Activated gamma-delta T cell treated with anti-CD3 and anti-CD28 coated beads, Interleukin-2, amount 50 U/mL, for 16 hours (primary cell): ENCODE measurements around the gene RADIL.

Experiments
- DNase-seq: peaks from one replicate; pipeline ENCODE4 v3.0.0-alpha.2; 2020; ENCODE audit warnings: low read depth

RADIL gene

DNA sequence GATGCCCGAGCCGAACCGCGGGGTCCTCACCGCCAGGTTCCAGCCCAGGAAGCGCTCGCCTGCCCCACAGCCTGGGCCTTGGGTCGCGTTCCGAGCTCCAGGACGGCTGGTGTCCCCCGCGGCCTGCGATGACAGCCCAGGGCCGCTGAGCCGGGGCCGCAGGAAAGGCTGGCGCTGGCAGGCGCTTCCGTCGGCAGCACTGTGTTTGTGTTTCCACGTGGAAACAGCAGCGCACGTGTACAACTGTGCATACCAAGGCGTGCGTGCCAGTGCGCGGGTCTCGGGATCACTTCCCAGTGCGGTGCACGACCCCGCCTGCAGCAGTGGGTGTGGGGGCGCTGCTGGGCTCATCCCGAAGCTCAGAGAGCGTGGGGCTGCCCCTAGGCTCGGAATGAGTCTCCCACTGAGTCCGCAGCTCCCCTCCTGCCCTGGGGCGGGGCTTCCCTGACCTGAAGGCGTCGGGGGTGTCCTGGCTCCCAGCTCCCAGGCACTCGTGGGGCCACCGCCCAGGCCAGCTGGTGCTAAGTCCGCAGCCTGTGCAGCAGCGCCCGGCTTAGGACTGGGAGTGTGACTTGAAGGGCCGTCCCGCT lies 90.9 kb downstream of the RADIL start:
- DNase-seq = no peak

GRCh38 chr7:4791738-4792536 lies 91.6 kb downstream of the RADIL start:
- DNase-seq = peak; percentile 71

GRCh38 chr7:4791101-4791737 lies 92.3 kb downstream of the RADIL start:
- DNase-seq = no peak

DNA sequence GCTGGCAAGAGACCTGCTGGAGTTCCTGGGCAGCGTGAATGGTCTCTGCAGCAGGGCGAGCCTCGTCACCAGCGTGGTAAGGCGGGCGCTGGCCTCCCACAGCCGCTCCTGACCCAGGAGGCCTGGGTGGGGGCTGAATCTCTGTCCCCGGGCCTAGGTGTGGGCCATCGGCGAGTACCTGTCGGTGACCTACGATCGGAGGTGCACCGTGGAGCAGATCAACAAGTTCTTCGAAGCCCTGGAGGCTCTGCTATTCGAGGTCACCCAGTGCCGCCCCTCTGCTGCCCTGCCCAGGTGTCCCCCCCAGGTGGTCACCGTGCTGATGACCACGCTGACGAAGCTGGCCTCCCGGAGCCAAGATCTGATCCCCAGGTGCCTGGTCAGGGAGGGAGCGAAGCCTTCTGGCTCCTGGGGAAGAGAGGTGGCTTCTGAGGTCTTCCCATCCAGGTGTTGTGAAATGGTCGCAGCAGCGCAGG lies 93.0 kb downstream of the RADIL start:
- no peak for DNase-seq

DNA sequence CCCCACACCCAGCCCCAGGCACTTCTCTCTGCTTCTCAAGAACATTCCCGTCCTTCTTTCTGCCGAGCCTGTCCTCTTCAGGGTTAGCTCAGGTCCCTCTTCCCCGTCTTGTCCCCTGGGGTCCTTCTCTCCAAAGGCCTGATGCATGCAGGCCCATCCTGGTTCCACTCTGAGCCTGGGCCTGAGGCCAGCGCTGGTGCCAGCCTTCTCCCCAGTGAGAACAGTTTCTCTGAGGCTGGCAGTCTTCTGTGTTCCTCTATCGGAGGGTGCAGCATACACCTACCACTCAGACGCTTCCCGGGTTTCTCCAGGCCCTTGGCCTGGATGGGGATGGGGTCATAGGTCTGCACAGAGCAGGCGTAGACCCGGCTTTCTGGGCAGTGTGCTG lies 93.4 kb downstream of the RADIL start:
- no peak for DNase-seq

GRCh38 chr7:4789194-4790077 lies 94.1 kb downstream of the RADIL start:
- DNase-seq = no peak

- DNase-seq = no peak
Observed at GRCh38 chr7:4788627-4789189, 94.8 kb downstream of the RADIL start.

- no peak for DNase-seq
Observed at GRCh38 chr7:4787947-4788626, 95.4 kb downstream of the RADIL start.

GRCh38 chr7:4787541-4787940 lies 96.0 kb downstream of the RADIL start:
- no peak for DNase-seq

GRCh38 chr7:4786015-4786414 lies 97.5 kb downstream of the RADIL start:
- DNase-seq = no peak

GRCh38 chr7:4785371-4785770 lies 98.1 kb downstream of the RADIL start:
- no peak for DNase-seq

- DNase-seq = no peak
Observed at GRCh38 chr7:4784799-4785198, 98.7 kb downstream of the RADIL start.

DNA sequence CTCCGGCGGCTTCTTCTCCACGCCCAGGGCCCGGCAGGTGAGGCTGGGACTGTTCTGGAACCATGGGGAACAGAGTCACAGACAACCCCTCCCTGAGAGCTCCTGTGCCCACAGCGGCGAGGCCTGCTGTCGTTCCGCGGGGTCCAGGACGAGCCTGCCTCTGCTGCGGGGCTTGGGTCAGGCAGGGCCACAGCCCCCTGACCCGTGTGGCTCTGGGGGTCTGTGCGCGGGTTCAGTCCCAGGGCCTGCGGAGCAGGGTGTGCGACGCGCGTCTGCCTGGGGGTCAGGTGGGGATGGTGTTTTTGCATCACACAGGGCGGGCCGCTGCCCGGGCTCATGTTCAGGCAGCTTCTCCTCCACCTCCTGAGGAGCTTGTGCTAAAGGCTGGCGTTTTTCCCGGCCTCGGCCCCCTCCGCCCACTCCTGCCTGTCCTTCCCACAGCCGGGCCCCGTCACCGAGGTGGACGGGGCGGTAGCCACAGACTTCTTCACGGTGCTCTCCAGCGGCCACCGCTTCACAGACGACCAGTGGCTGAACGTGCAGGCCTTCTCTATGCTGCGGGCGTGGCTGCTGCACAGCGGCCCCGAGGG lies 99.7 kb downstream of the RADIL start:
- DNase-seq = no peak

GRCh38 chr7:4783292-4783652 lies 100.2 kb downstream of the RADIL start:
- no peak for DNase-seq

DNA sequence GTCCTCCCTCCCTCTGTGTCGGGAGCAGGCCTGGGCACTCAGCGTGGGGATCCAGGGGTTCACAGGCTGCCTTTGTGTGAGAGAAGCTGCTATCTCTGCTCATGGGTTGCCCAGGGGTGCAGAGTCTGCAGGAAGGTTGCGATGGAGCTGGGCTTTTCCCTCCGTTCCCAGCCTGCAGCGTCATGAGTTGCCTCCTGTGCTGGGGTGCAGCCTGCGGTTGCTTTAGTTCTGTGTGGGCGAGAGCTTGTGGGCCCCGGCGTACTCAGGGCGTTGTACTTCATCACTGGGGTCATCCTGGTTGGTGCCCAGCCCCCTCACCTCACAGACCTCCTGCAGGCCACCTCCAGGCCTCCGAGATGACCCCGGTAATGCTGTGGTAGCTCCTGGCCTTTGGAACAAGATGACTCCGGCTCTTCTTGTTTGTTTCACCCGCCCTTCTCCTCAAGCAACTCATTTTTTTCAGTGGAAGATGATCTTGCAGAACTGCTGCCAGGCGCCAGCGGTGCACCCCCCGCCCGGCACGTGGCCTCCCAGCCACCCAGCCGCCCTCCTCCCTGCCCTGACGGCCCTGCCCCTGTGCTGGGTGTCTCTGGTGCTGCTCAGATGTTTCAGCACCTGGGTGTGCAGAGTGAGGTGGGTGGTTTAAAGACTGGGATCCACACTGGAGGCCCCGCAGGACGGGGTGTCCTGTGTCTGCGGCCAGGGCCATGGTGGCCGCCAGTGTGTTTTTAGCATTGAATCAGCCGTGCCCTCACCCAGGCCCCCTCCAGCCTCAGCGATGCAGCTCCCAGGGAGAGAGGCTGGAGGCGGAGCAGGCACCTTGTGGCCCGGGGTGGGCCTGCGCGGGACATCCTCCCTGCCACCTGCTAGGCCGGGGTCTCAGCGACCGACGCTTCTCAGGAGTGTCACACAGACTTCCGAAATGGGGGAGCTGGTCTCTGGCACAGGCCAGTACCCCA lies 100.9 kb downstream of the RADIL start:
- no peak for DNase-seq

DNA sequence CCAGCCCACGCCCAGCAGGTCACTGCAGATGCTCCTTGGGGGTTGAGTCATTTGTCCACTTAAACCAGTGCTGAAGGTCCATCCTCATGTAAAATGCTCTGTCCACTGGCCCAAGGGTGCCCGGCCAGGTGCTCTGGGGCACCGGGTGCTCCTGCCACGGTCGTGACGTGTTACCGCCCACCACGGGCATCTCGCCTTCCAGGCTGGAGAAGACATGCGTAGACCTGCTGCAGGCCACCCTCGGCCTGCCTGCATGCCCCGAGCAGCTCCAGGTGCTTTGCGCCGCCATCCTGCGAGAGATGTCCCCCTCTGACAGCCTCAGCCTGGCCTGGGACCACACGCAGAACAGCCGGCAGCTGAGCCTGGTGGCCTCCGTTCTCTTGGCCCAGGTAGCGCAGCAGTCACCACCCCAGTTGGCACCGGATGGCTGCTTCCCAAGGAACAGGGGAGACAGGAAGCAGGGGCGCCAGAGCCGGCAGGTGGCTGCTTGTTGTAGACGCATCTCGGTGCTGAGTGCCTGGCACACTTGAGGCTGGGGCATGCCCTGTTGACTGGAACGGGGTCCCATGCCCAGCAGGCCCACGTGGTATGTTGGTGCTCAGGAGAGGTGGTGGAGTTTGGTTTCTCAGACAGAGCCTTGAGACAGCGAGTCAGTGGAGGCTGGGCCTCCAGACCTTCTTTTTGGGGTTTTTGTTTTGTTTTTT lies 102.0 kb downstream of the RADIL start:
- DNase-seq = no peak

GRCh38 chr7:4779118-4779517 lies 104.4 kb downstream of the RADIL start:
- no peak for DNase-seq

DNA sequence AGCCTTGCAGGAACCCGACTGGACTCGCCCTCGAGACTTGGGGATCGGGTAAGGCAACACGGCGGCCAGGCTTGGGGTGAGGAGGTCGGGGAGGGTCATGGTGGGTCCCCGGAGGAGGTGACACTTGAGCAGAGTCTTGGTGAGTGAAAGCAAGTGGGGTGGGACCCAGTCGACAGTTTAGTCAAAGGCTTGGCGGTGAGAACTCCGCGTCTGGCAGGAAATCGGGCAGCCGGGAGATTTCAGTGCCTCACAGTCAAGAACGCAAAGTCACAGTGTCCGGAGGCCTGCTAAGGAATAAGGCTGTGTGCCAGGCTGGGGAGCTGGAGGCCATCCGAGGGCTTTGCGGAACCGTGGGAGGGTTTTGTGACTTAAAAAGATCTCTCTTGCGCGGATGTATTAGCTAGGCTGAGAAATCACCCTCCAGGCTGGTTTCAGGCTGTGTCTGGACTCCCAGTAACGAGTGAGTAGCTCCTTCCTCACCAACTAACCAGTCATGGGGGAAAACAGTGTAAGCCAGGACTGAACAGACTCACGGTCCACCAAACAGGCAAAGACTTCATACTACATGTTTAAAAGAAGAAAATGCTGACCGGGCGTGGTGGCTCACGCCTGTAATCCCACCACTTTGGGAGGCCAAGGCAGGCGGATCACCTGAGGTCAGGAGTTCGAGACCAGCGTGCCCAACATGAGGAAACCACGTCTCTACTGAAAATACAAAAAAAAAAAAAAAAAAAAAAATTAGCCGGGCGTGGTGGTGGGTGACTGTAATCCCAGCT lies 107.5 kb downstream of the RADIL start:
- DNase-seq = peak; percentile 19
